IPS-20b (cell line): ENCODE measurements around the gene RNF212.
"Not testable (repeated sequence)": the region's sequence is repeated elsewhere in the genome, so short reads cannot be mapped to it uniquely, and the experiment has no call there.

Experiments used
- H3K27ac ChIP-seq: one replicate; pipeline ENCODE4 v1.5.1; 2013; ENCODE audit warnings: low read length
- H3K27me3 ChIP-seq: 2 replicates; pipeline ENCODE4 v1.6.1; 2013; ENCODE audit warnings: mild to moderate bottlenecking, low read length, inconsistent platforms; ENCODE audit not compliant: insufficient read depth
- H3K36me3 ChIP-seq: 2 replicates; pipeline ENCODE4 v1.6.1; 2013; ENCODE audit warnings: low read depth, mild to moderate bottlenecking, inconsistent platforms, low read length, moderate library complexity; ENCODE audit not compliant: insufficient read depth
- H3K4me1 ChIP-seq: 2 replicates; pipeline ENCODE4 v1.6.1; 2013; ENCODE audit warnings: mild to moderate bottlenecking, control low read depth, inconsistent platforms, low read length, moderate library complexity; ENCODE audit not compliant: insufficient read depth
- H3K4me3 ChIP-seq: 2 replicates; pipeline ENCODE4 v1.5.1; 2013; ENCODE audit warnings: mild to moderate bottlenecking, low read length, inconsistent platforms
- H3K9ac ChIP-seq: 2 replicates; pipeline ENCODE4 v1.6.1; 2013; ENCODE audit warnings: low read depth, mild to moderate bottlenecking, inconsistent platforms, low read length, moderate library complexity
- H3K9me3 ChIP-seq: 2 replicates; pipeline ENCODE4 v1.6.1; 2013; ENCODE audit warnings: mild to moderate bottlenecking, low read depth, low read length, inconsistent platforms; ENCODE audit not compliant: insufficient read depth

The RNF212 gene

GRCh38 chr4:1058997-1059665 lies 54.2 kb downstream of the RNF212 start:
- no peak overlapping the region for H3K27ac ChIP-seq
- H3K27me3 ChIP-seq = peaks cover 26% of the 10 kb centered on the region
- H3K36me3 ChIP-seq = no peaks in the 10 kb centered on the region
- H3K4me3 ChIP-seq = no peak overlapping the region
- H3K4me1 ChIP-seq = no peaks in the 10 kb centered on the region
- no peak overlapping the region for H3K9ac ChIP-seq
- H3K9me3 ChIP-seq = no peaks in the 10 kb centered on the region

GRCh38 chr4:1058198-1058996 lies 55.0 kb downstream of the RNF212 start:
- H3K4me1 ChIP-seq = no peaks in the 10 kb centered on the region
- no peak overlapping the region for H3K9ac ChIP-seq
- H3K36me3 ChIP-seq = no peaks in the 10 kb centered on the region
- H3K27ac ChIP-seq = no peak overlapping the region
- no peaks in the 10 kb centered on the region for H3K9me3 ChIP-seq
- H3K4me3 ChIP-seq = no peak overlapping the region
- peaks cover 31% of the 10 kb centered on the region for H3K27me3 ChIP-seq

GRCh38 chr4:1057403-1057745 lies 56.0 kb downstream of the RNF212 start:
- Histone ChIP-seq H3K36me3 (no peaks in the 10 kb centered on the region), H3K4me1 (no peaks in the 10 kb centered on the region), H3K4me3 (no peak overlapping the region), H3K9me3 (no peaks in the 10 kb centered on the region), H3K9ac (no peak overlapping the region), H3K27me3 (peaks cover 42% of the 10 kb centered on the region), H3K27ac (no peak overlapping the region)

- Histone ChIP-seq H3K36me3 (no peaks in the 10 kb centered on the region), H3K4me1 (no peaks in the 10 kb centered on the region), H3K27ac (no peak overlapping the region), H3K4me3 (no peak overlapping the region), H3K27me3 (peaks cover 47% of the 10 kb centered on the region), H3K9ac (no peak overlapping the region), H3K9me3 (no peaks in the 10 kb centered on the region)
These were observed 56.5 kb downstream of the RNF212 start for GRCh38 chr4:1056671-1057402.

DNA sequence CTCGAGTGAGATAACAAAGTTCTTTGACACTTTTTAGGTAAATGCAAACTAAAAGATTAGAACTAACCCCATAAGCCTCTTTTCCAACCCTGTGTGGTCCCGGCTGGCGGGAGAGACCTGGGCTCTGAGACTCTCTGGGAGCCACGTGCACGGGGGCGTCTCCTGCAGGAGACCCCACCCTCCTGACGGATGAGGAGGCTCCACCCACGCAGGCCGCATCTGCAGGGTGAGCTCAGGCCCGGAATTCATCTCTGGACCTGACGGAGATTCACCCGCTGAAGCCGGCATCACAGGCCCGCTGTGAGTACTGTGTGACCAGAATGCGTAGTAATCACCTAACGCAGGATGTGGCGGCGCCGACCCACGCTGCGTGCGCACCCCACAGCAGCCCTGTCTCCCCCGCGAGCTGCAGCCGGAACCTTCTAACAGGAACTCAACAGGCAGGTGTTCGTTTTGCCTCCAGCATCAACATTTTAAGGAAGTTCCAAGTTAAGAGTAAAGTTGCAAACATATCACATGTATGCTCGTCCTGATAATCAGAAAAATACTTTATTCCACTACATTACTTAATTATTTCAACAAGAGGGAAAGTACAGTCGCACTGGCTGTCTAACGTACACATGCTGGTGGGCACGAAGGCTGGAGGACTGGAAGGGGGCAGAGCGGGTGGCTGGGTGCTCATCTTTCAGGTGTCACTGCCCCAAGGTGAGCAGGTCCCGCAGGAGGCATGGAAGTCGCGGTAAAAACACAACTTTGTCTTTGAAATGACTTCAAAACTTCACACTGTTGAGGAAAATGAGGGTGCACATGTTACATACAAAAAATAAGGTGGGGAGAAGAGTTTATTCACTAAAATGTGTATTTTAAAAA lies 57.4 kb downstream of the RNF212 start:
- Histone ChIP-seq H3K36me3 (no peaks in the 10 kb centered on the region), H3K4me1 (no peaks in the 10 kb centered on the region), H3K27ac (no peak overlapping the region), H3K4me3 (no peak overlapping the region; the same call in 1 of the 2 replicates), H3K27me3 (peaks cover 56% of the 10 kb centered on the region), H3K9me3 (no peaks in the 10 kb centered on the region), H3K9ac (no peak overlapping the region)

DNA sequence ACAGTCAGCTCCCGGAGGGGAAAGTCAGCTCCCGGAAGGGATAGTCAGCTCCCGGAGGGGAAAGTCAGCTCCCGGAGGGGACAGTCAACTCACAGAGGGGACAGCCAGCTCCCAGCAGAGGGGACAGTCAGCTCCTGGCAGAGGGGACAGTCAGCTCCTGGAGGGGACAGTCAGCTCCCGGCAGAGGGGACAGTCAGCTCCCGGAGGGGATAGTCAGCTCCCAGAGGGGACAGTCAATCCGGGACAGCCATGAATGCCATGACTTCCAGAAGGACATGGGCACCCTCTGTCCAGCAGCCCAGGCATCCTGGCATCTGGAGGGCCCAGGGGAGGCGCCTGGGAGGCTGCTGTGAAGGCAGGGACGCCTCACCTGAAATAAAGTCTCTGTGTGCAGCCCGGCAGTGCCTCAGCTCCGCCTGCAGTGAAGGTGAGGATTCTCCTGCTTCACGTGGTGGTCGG lies 58.1 kb downstream of the RNF212 start:
- H3K36me3 ChIP-seq, H3K4me1 ChIP-seq, H3K9me3 ChIP-seq, H3K9ac ChIP-seq, H3K4me3 ChIP-seq, H3K27ac ChIP-seq: not testable (repeated sequence)
- H3K27me3 ChIP-seq = peaks cover 61% of the 10 kb centered on the region

- H3K9me3 ChIP-seq, H3K36me3 ChIP-seq, H3K4me1 ChIP-seq, H3K27ac ChIP-seq, H3K4me3 ChIP-seq, H3K9ac ChIP-seq: not testable (repeated sequence)
- H3K27me3 ChIP-seq = peaks cover 66% of the 10 kb centered on the region
These were observed 58.6 kb downstream of the RNF212 start for GRCh38 chr4:1054696-1055242.

- H3K9me3 ChIP-seq, H3K9ac ChIP-seq, H3K27ac ChIP-seq, H3K4me3 ChIP-seq, H3K36me3 ChIP-seq, H3K4me1 ChIP-seq: not testable (repeated sequence)
- H3K27me3 ChIP-seq = peaks cover 75% of the 10 kb centered on the region
These were observed 59.5 kb downstream of the RNF212 start for GRCh38 chr4:1053891-1054290.

- Histone ChIP-seq H3K4me1 (no peaks in the 10 kb centered on the region), H3K9me3 (no peaks in the 10 kb centered on the region), H3K4me3 (no peak overlapping the region), H3K36me3 (no peaks in the 10 kb centered on the region), H3K9ac (no peak overlapping the region), H3K27ac (no peak overlapping the region), H3K27me3 (peaks cover 82% of the 10 kb centered on the region)
These were observed 60.2 kb downstream of the RNF212 start for GRCh38 chr4:1053080-1053661.

- H3K4me1 ChIP-seq = no peaks in the 10 kb centered on the region
- no peaks in the 10 kb centered on the region for H3K36me3 ChIP-seq
- H3K27ac ChIP-seq = no peak overlapping the region
- H3K9ac ChIP-seq = no peak overlapping the region
- H3K4me3 ChIP-seq = no peak overlapping the region
- H3K27me3 ChIP-seq = peaks cover 91% of the 10 kb centered on the region
- H3K9me3 ChIP-seq = no peaks in the 10 kb centered on the region
These were observed 61.1 kb downstream of the RNF212 start for GRCh38 chr4:1052231-1052671.

DNA sequence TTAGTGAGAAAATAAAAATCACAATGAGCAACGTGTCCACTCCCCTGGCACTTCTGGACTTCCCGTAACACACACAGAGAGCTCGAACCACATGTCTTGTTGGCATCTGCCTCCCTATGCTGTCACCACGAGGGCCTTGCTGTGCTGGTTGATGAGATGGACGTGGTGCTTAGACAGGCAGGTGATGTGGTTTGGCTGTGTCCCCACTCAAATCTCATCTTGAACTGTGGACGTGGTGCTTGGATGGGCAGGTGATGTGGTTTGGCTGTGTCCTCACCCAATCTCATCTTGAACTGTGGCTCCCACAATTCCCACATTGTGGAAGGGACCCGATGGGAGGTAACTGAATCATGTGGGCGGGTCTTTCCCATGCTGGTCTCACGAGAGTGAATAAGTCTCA lies 61.9 kb downstream of the RNF212 start:
- no peak overlapping the region for H3K9ac ChIP-seq
- no peaks in the 10 kb centered on the region for H3K9me3 ChIP-seq
- peaks cover 94% of the 10 kb centered on the region for H3K27me3 ChIP-seq
- no peaks in the 10 kb centered on the region for H3K36me3 ChIP-seq
- no peak overlapping the region for H3K27ac ChIP-seq
- no peaks in the 10 kb centered on the region for H3K4me1 ChIP-seq
- no peak overlapping the region for H3K4me3 ChIP-seq
